ENCODE results near the gene PPP1R9B. TPM values are rescaled to one million over a fixed set of nuclear protein-coding genes. Genes with fewer than 3 reads are reported as not detected.

The PPP1R9B gene
- total RNA-seq, 1 experiment from 2014 or later, result 112 TPM

DNA sequence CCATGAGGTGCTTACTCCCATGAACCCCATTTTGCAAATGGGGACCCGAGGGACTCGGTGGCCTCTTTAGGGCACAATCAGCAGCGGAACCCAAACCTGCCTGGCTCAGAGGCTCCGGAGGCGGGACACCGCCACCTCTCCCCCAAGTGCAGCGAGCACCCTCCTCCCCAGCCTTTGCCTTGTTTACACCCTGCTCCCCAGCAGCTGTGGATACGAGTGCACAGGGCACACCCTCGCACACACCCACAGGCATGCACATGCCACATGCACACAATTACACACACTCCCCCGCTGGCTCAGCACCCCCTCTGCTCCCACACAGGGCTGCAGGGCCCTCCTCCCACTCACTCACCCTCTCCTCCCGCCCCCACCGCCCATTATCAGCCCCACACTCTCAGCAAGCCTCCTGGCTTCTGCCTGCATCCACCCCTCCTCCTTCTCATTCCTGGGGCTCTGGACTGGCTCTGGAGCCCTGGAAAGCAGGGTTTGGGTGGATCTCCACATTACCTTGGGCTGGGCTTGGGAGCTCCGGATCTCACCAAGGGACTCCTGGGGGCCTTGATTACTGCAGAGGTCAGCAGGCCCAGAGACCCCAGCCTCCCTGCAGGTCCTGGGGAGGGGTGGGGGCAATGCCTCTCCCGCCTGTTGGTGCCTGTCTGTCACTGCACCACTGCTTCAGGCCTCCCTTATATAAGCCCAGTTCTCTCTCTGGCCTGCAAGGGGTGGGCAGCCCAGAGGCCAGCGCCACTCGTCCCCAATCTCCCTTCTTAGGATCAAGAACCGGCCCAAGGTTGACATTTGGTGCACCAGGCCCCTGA, 48.9 kb downstream of the PPP1R9B start:
- Histone ChIP-seq H4K20me1 (ENCODE audit: insufficient read depth) (no peaks in the 10 kb centered on the region), H3K79me2 (ENCODE audit: insufficient read depth, low read length) (no peaks in the 10 kb centered on the region), H3K9me3 (ENCODE audit: control insufficient read depth in 1 of 2, insufficient read depth in 1 of 2, low read depth in 1 of 2, low read length in 2 of 2) (no peaks in the 10 kb centered on the region), H3K36me3 (ENCODE audit: control insufficient read depth in 1 of 2, insufficient read depth in 2 of 2, low read length in 2 of 2) (peaks cover 0 to 7% of the 10 kb centered on the region in 2 experiments; a peak in 2 of 4 replicates), H3K9ac (ENCODE audit: low read length) (peak overlapping the region; percentile 22; the same call in 1 of the 2 replicates), H3K9me2 (ENCODE audit: insufficient read depth) (no peaks in the 10 kb centered on the region), H2AFZ (ENCODE audit: low read depth, low read length, poor library complexity, severe bottlenecking) (no peak overlapping the region), H3K4me3 (replicated peaks in 1 of 2; ENCODE audit: low read depth in 1 of 2, low read length in 2 of 2) (no peak overlapping the region), H3K27ac (ENCODE audit: low read depth, low read length) (peak overlapping the region; percentile 47; the same call in 1 of the 2 replicates), H3K4me2 (ENCODE audit: low read length) (peak overlapping the region; percentile 42), H3K27me3 (ENCODE audit: insufficient read depth, low read length) (no peaks in the 10 kb centered on the region), H3K4me1 (ENCODE audit: control insufficient read depth in 1 of 2, insufficient read depth in 2 of 2, low read length in 2 of 2) (peaks cover 32 to 33% of the 10 kb centered on the region in 2 experiments)
- ATAC-seq (peak; percentile 38), DNase-seq (ENCODE audit: low read depth, low spot score) (no peak)
- TF ChIP-seq EGR1 (IDR thresholded peaks at IDR 0.05; ENCODE audit: low read depth) (no peak), YY1 (IDR thresholded peaks at IDR 0.05; ENCODE audit: extremely low read depth, insufficient replicate concordance, low read depth, low read length) (no peak), RAD21 (IDR thresholded peaks at IDR 0.05; ENCODE audit: low read depth) (no peak), SIN3A (IDR thresholded peaks at IDR 0.05; ENCODE audit: low read depth) (no peak), ZBTB33 (IDR thresholded peaks at IDR 0.05; ENCODE audit: extremely low read depth, insufficient replicate concordance, low read length) (no peak), ZFX (IDR thresholded peaks at IDR 0.05) (no peak), FOSL1 (IDR thresholded peaks at IDR 0.05; ENCODE audit: low read depth) (no peak)
- TF ChIP-seq, protein P1, sequence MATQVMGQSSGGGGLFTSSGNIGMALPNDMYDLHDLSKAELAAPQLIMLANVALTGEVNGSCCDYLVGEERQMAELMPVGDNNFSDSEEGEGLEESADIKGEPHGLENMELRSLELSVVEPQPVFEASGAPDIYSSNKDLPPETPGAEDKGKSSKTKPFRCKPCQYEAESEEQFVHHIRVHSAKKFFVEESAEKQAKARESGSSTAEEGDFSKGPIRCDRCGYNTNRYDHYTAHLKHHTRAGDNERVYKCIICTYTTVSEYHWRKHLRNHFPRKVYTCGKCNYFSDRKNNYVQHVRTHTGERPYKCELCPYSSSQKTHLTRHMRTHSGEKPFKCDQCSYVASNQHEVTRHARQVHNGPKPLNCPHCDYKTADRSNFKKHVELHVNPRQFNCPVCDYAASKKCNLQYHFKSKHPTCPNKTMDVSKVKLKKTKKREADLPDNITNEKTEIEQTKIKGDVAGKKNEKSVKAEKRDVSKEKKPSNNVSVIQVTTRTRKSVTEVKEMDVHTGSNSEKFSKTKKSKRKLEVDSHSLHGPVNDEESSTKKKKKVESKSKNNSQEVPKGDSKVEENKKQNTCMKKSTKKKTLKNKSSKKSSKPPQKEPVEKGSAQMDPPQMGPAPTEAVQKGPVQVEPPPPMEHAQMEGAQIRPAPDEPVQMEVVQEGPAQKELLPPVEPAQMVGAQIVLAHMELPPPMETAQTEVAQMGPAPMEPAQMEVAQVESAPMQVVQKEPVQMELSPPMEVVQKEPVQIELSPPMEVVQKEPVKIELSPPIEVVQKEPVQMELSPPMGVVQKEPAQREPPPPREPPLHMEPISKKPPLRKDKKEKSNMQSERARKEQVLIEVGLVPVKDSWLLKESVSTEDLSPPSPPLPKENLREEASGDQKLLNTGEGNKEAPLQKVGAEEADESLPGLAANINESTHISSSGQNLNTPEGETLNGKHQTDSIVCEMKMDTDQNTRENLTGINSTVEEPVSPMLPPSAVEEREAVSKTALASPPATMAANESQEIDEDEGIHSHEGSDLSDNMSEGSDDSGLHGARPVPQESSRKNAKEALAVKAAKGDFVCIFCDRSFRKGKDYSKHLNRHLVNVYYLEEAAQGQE (IDR thresholded peaks at IDR 0.05; ENCODE audit: low read depth), result no peak
- TF ChIP-seq, protein P2, sequence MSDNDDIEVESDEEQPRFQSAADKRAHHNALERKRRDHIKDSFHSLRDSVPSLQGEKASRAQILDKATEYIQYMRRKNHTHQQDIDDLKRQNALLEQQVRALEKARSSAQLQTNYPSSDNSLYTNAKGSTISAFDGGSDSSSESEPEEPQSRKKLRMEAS (IDR thresholded peaks at IDR 0.05), result no peak
- no TSS peak for BruUV-seq (replicated peaks)
- RAD21 ChIA-PET (ENCODE audit: low non-redundant PET in 1 of 2, low total read pairs in 2 of 2, uncharacterized antibody in 2 of 2, unreplicated experiment in 2 of 2), result no interaction called here
- POLR2A ChIA-PET, result no interaction called here
- CTCF ChIA-PET, result interaction anchor here (1.2 to 3.3 kb wide), 2 partner anchors 8 to 77 kb away, joined by 4 to 15 read pairs; no protein-coding TSS in a partner anchor
- intact Hi-C loops (cut with micrococcal nuclease), result no loop called here

All from HCT116 (cell line).